GM12878 (cell line): Measurements from ENCODE around the gene MOCS1. TPM values are rescaled to one million over a fixed set of nuclear protein-coding genes. Genes with fewer than 3 reads are reported as not detected.

Experiments used
- ATAC-seq: fragments of 200-7000 bp; cut with Tn5 transposase; 3 replicates; pipeline ENCODE4 v1.9.1; 2020; ENCODE audit warnings: mild to moderate bottlenecking, moderate library complexity
- BruUV-seq: library from RNA; stranded (reverse); fragments of 400-500 nt; replicated peaks from 2 replicates; lab custom pipeline; 2021; lab: Mats Ljungman, UMichigan
- CTCF ChIA-PET: fragments of 300-600 bp; sonication (Branson Sonifier 250); formaldehyde crosslinking; extraction: SDS; loops from one replicate; lab custom pipeline; 2021; ENCODE audit warnings: inconsistent platforms; lab: Yijun Ruan, JAX
- POLR2A ChIA-PET: fragments of 350-600 bp; formaldehyde crosslinking; extraction: SDS; loops from one replicate; lab custom pipeline; 2021; ENCODE audit warnings: inconsistent platforms; lab: Charles Lee
- RAD21 ChIA-PET: fragments of 300-600 bp; sonication (Branson Sonifier 250); formaldehyde crosslinking; loops from one replicate; lab custom pipeline; 2023; ENCODE audit warnings: antibody characterized with exemption; ENCODE audit not compliant: unreplicated experiment; lab: Charles Lee
- SMC1A ChIA-PET: fragments of 300-600 bp; sonication (Branson Sonifier 250); formaldehyde crosslinking; loops from one replicate; lab custom pipeline; 2023; ENCODE audit not compliant: unreplicated experiment, uncharacterized antibody; lab: Charles Lee
- DNase-seq: peaks from one replicate; pipeline ENCODE4 v3.0.0-alpha.2; 2011; ENCODE audit warnings: low read depth, low spot score
- FAIRE-seq: peaks from 3 replicates; lab custom pipeline; 2011; peaks lifted over from hg19 to GRCh38; lab: Jason Lieb, UNC
- H2AFZ ChIP-seq: 2 replicates; pipeline ENCODE4 v1.6.0; 2011; ENCODE audit warnings: low read depth, low read length, control low read depth; ENCODE audit not compliant: control insufficient read depth
- H3K27ac ChIP-seq: 2 replicates; pipeline ENCODE4 v1.5.1; 2011; ENCODE audit warnings: control low read depth; ENCODE audit not compliant: control insufficient read depth, insufficient read depth
- H3K27me3 ChIP-seq, 2 experiments: replicated peaks in 1 of 2; 2 replicates each; pipeline versions ENCODE4 v1.6.0 to v1.6.1; 2011; ENCODE audit warnings: low read length in 1 of 2; ENCODE audit not compliant: control insufficient read depth in 2 of 2, insufficient read depth in 2 of 2
- H3K36me3 ChIP-seq, 2 experiments: 2 replicates each; pipeline ENCODE4 v1.5.1; 2011; ENCODE audit warnings: low read length in 1 of 2; ENCODE audit not compliant: control insufficient read depth in 2 of 2, insufficient read depth in 2 of 2
- H3K4me1 ChIP-seq: 2 replicates; pipeline ENCODE4 v1.6.1; 2011; ENCODE audit warnings: mild to moderate bottlenecking, low read length, moderate library complexity, mixed read lengths; ENCODE audit not compliant: control insufficient read depth, insufficient read depth
- H3K4me2 ChIP-seq: 2 replicates; pipeline ENCODE4 v1.6.0; 2011; ENCODE audit warnings: control low read depth; ENCODE audit not compliant: control insufficient read depth, insufficient read depth
- H3K4me3 ChIP-seq: fragments of 200-600 bp; sonication (generic); 2 replicates; pipeline ENCODE4 v1.5.1; 2016
- H3K79me2 ChIP-seq: 2 replicates; pipeline ENCODE4 v1.6.0; 2011; ENCODE audit warnings: low read length; ENCODE audit not compliant: control insufficient read depth, insufficient read depth
- H3K9ac ChIP-seq: 2 replicates; pipeline ENCODE4 v1.8.0; 2011; ENCODE audit warnings: low read length, control low read depth, mixed read lengths; ENCODE audit not compliant: control insufficient read depth, insufficient read depth
- H3K9me3 ChIP-seq: replicated peaks from 3 replicates; pipeline ENCODE4 v1.5.1; 2011; ENCODE audit warnings: mild to moderate bottlenecking, low read length; ENCODE audit not compliant: control insufficient read depth, insufficient read depth
- H4K20me1 ChIP-seq: 2 replicates; pipeline ENCODE4 v1.6.0; 2011; ENCODE audit not compliant: control insufficient read depth, insufficient read depth
- HSF1 ChIP-seq: fragments of 150-350 bp; IDR thresholded peaks from 2 replicates; pipeline ENCODE4 v1.6.1; 2014; ENCODE audit warnings: mild to moderate bottlenecking, low read depth, low read length
- IRF3 ChIP-seq: fragments of 450-650 bp; IDR thresholded peaks from 2 replicates; pipeline ENCODE4 v1.6.1; 2014; ENCODE audit warnings: mild to moderate bottlenecking
- SREBF2 ChIP-seq: IDR thresholded peaks from 2 replicates; pipeline ENCODE4 v1.6.1; 2012; ENCODE audit warnings: mild to moderate bottlenecking, low read length
- WRNIP1 ChIP-seq: IDR thresholded peaks from 2 replicates; pipeline ENCODE4 v1.6.1; 2011; ENCODE audit warnings: low read depth, low read length, improper control_type of control experiment, borderline replicate concordance
- WGBS: methylation state at CpG from one replicate; pipeline ENCODE4 v1.1.6; 2016; ENCODE audit warnings: low lambda C conversion rate; ENCODE audit not compliant: insufficient replicate concordance, insufficient coverage; ENCODE audit errors: missing lambda C conversion rate; 5-methylcytosine and 5-hydroxymethylcytosine counted together
- in situ Hi-C: fragments of 300-500 bp; cut with MboI; formaldehyde crosslinking; loops from 9 replicates; pipeline ENCODE4 v1.14.3; 2018; ENCODE audit warnings: mixed read lengths
- intact Hi-C: fragments of 100-400 bp; cut with micrococcal nuclease; formaldehyde crosslinking; loops from one replicate; pipeline ENCODE4 v1.14.2; 2022; ENCODE audit not compliant: unreplicated experiment
- polyA plus RNA-seq, 11 experiments: library from polyadenylated mRNA; depleted of rRNA in 4 of 11; unstranded in 6 of 11; stranded (reverse) in 5 of 11; fragments of >200 nt; fragmentation: Nextera tagmentation in 4 of 11; fragmentation: Illumina TruSeq in 1 of 11; extraction: Ambion mirVana in 4 of 11; extraction: Trizol in 1 of 11; gene quantifications; 1 replicate in 1 of 11; 2 replicates in 10 of 11; pipeline versions ENCODE4 v1.2.1 to v1.2.3, GENCODE V29; 2011 to 2016; ENCODE audit warnings: inconsistent platforms in 2 of 11, missing spikeins in 2 of 11, low read depth in 1 of 11
- total RNA-seq, 4 experiments: library from RNA; depleted of rRNA in 3 of 4; stranded (reverse); fragments of >200 nt in 3 of 4; fragmentation: Illumina TruSeq in 1 of 4; extraction: Trizol in 1 of 4; gene quantifications; 2 replicates each; pipeline versions ENCODE4 v1.2.1 to v1.2.3, GENCODE V29; 2013 to 2021
- TF ChIP-seq, protein P1 (sequence below): fragments of 450-650 bp; IDR thresholded peaks from 2 replicates; pipeline ENCODE4 v1.6.1; 2016; ENCODE audit warnings: mild to moderate bottlenecking
- TF ChIP-seq, protein P2 (sequence below): fragments of 150-350 bp; IDR thresholded peaks from 2 replicates; pipeline ENCODE4 v1.6.1; 2016; ENCODE audit warnings: low read depth, low read length

Gene MOCS1
- total and polyA plus RNA-seq, 10 of the 15 experiments (the other 5 are each of a cell fraction or from before 2014, with no cell fraction given) = 0.02 to 5.4 (median 0.16) TPM; not detected in 2

GRCh38 chr6:39923394-39923793, 10.9 kb downstream of the MOCS1 start:
- no peak for FAIRE-seq
- DNase-seq = no peak
- Histone ChIP-seq H3K4me1 (no peaks in the 10 kb centered on the region), H3K79me2 (no peaks in the 10 kb centered on the region), H2AFZ (no peak overlapping the region), H3K27ac (no peak overlapping the region), H3K4me2 (no peak overlapping the region), H3K9ac (no peak overlapping the region), H4K20me1 (no peaks in the 10 kb centered on the region), H3K27me3 (no peaks in the 10 kb centered on the region), H3K4me3 (no peak overlapping the region), H3K9me3 (no peaks in the 10 kb centered on the region), H3K36me3 (no peaks in the 10 kb centered on the region)
- intact Hi-C loops (no loop called here), in situ Hi-C loops (no loop called here)
- ChIA-PET POLR2A (no interaction called here), RAD21 (no interaction called here), CTCF (no interaction called here), SMC1A (no interaction called here)
- 50% methylated on average over 5 of the region's 5 CpGs for WGBS
- TF ChIP-seq, protein P1, sequence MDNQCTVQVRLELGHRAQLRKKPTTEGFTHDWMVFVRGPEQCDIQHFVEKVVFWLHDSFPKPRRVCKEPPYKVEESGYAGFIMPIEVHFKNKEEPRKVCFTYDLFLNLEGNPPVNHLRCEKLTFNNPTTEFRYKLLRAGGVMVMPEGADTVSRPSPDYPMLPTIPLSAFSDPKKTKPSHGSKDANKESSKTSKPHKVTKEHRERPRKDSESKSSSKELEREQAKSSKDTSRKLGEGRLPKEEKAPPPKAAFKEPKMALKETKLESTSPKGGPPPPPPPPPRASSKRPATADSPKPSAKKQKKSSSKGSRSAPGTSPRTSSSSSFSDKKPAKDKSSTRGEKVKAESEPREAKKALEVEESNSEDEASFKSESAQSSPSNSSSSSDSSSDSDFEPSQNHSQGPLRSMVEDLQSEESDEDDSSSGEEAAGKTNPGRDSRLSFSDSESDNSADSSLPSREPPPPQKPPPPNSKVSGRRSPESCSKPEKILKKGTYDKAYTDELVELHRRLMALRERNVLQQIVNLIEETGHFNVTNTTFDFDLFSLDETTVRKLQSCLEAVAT = no peak
- no peak for TF ChIP-seq SREBF2
- no TSS peak for BruUV-seq
- no peak for ATAC-seq

- ChIA-PET RAD21 (no interaction called here), CTCF (interaction anchor here (1.2 kb wide), 1 partner anchor 57 kb away, joined by 7 read pairs; no protein-coding TSS in a partner anchor), POLR2A (no interaction called here), SMC1A (interaction anchor here (1.2 to 1.7 kb wide), 2 partner anchors 11 to 13 kb away, joined by 3 to 4 read pairs; no protein-coding TSS in a partner anchor)
- Histone ChIP-seq H4K20me1 (no peaks in the 10 kb centered on the region), H3K9me3 (no peaks in the 10 kb centered on the region), H3K27ac (no peak overlapping the region), H3K79me2 (no peaks in the 10 kb centered on the region), H3K4me3 (no peak overlapping the region), H3K27me3 (no peaks in the 10 kb centered on the region), H3K36me3 (no peaks in the 10 kb centered on the region), H3K4me1 (no peaks in the 10 kb centered on the region), H2AFZ (no peak overlapping the region), H3K9ac (no peak overlapping the region), H3K4me2 (no peak overlapping the region)
- no TSS peak for BruUV-seq
- ATAC-seq (no peak), DNase-seq (no peak), FAIRE-seq (no peak)
- in situ Hi-C loops (no loop called here), intact Hi-C loops (no loop called here)
- no peak for TF ChIP-seq HSF1
- TF ChIP-seq, protein P2, sequence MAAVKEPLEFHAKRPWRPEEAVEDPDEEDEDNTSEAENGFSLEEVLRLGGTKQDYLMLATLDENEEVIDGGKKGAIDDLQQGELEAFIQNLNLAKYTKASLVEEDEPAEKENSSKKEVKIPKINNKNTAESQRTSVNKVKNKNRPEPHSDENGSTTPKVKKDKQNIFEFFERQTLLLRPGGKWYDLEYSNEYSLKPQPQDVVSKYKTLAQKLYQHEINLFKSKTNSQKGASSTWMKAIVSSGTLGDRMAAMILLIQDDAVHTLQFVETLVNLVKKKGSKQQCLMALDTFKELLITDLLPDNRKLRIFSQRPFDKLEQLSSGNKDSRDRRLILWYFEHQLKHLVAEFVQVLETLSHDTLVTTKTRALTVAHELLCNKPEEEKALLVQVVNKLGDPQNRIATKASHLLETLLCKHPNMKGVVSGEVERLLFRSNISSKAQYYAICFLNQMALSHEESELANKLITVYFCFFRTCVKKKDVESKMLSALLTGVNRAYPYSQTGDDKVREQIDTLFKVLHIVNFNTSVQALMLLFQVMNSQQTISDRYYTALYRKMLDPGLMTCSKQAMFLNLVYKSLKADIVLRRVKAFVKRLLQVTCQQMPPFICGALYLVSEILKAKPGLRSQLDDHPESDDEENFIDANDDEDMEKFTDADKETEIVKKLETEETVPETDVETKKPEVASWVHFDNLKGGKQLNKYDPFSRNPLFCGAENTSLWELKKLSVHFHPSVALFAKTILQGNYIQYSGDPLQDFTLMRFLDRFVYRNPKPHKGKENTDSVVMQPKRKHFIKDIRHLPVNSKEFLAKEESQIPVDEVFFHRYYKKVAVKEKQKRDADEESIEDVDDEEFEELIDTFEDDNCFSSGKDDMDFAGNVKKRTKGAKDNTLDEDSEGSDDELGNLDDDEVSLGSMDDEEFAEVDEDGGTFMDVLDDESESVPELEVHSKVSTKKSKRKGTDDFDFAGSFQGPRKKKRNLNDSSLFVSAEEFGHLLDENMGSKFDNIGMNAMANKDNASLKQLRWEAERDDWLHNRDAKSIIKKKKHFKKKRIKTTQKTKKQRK = no peak
- no peak for TF ChIP-seq WRNIP1
- no peak for TF ChIP-seq IRF3
- TF ChIP-seq, protein P1 = no peak
- WGBS = 32% methylated on average over 5 of the region's 5 CpGs
Observed at GRCh38 chr6:39922821-39923220, 11.4 kb downstream of the MOCS1 start.
